GM23338 (cell line): ENCODE data around the gene TRAK1.

ENCODE experiments used
- EZH2 ChIP-seq: fragments of 200-600 bp; sonication (generic); IDR thresholded peaks from one replicate; pipeline ENCODE4 v1.8.0; 2017; ENCODE audit warnings: antibody characterized with exemption, mild to moderate bottlenecking, low read depth; ENCODE audit not compliant: unreplicated experiment
- POLR2AphosphoS5 ChIP-seq: IDR thresholded peaks from 2 replicates; pipeline ENCODE4 v1.6.1; 2016; ENCODE audit warnings: antibody characterized with exemption, low read depth
- TF ChIP-seq, protein P1 (sequence below), 2 experiments: fragments of 200-600 bp in 1 of 2; sonication (generic) in 1 of 2; conservative IDR thresholded peaks; 2 replicates each; pipeline versions ENCODE4 v1.5.1 to v1.6.1; 2016 to 2017; ENCODE audit warnings: antibody characterized with exemption in 2 of 2, low read depth in 2 of 2, mild to moderate bottlenecking in 2 of 2, moderate library complexity in 1 of 2
- TF ChIP-seq, protein P2 (sequence below): IDR thresholded peaks from one replicate; pipeline ENCODE4 v1.6.1; 2018; ENCODE audit warnings: antibody characterized with exemption; ENCODE audit not compliant: unreplicated experiment

DNA sequence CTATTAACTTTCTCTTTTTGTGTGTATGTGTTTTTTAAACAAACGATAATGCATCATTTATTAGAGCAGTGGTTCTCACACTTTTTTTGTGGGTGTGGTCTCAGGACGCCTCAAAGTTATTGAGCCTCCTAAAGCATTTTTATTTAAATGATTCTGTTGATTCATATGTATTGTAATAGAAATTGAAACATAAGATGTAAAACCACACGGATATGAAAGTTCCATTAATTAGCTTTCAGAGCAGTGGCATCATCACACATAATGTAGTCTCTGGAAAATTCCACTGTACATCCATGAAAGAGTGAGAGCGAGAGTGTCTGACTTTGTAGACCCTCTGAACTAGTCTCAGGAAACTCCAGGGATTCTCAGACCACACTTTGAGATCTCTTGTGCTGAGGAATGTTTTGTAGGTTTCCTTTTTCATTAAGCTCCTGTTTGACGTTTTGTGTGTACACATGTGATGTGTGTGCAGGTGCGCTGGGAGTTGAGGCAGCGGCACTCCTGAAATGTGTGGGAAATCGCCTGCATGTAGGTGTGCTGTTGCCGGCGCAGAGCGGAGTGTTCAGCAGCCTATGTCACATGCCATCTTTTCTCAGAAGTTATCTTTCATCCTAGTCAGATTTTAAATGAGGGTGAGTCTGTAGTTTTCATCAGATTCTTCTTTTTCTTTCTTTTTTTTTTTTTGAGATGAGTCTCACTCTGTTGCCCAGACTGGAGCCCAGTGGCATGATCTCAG, 5.3 kb upstream of the TRAK1 start:
- TF ChIP-seq POLR2AphosphoS5 (no peak), EZH2 (no peak)
- TF ChIP-seq, protein P1, sequence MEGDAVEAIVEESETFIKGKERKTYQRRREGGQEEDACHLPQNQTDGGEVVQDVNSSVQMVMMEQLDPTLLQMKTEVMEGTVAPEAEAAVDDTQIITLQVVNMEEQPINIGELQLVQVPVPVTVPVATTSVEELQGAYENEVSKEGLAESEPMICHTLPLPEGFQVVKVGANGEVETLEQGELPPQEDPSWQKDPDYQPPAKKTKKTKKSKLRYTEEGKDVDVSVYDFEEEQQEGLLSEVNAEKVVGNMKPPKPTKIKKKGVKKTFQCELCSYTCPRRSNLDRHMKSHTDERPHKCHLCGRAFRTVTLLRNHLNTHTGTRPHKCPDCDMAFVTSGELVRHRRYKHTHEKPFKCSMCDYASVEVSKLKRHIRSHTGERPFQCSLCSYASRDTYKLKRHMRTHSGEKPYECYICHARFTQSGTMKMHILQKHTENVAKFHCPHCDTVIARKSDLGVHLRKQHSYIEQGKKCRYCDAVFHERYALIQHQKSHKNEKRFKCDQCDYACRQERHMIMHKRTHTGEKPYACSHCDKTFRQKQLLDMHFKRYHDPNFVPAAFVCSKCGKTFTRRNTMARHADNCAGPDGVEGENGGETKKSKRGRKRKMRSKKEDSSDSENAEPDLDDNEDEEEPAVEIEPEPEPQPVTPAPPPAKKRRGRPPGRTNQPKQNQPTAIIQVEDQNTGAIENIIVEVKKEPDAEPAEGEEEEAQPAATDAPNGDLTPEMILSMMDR (conservative IDR thresholded peaks at IDR 0.05; ENCODE audit: low read depth in 2 of 2) = no peak
- TF ChIP-seq, protein P2, sequence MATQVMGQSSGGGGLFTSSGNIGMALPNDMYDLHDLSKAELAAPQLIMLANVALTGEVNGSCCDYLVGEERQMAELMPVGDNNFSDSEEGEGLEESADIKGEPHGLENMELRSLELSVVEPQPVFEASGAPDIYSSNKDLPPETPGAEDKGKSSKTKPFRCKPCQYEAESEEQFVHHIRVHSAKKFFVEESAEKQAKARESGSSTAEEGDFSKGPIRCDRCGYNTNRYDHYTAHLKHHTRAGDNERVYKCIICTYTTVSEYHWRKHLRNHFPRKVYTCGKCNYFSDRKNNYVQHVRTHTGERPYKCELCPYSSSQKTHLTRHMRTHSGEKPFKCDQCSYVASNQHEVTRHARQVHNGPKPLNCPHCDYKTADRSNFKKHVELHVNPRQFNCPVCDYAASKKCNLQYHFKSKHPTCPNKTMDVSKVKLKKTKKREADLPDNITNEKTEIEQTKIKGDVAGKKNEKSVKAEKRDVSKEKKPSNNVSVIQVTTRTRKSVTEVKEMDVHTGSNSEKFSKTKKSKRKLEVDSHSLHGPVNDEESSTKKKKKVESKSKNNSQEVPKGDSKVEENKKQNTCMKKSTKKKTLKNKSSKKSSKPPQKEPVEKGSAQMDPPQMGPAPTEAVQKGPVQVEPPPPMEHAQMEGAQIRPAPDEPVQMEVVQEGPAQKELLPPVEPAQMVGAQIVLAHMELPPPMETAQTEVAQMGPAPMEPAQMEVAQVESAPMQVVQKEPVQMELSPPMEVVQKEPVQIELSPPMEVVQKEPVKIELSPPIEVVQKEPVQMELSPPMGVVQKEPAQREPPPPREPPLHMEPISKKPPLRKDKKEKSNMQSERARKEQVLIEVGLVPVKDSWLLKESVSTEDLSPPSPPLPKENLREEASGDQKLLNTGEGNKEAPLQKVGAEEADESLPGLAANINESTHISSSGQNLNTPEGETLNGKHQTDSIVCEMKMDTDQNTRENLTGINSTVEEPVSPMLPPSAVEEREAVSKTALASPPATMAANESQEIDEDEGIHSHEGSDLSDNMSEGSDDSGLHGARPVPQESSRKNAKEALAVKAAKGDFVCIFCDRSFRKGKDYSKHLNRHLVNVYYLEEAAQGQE = no peak
